A673 (cell line): ENCODE measurements around the gene MEGF8. TPM values are rescaled to one million over a fixed set of nuclear protein-coding genes. Genes with fewer than 3 reads are reported as not detected.

ENCODE experiments used
- BruUV-seq: library from RNA; stranded (reverse); fragments of 400-500 nt; replicated peaks from 2 replicates; lab custom pipeline; 2021; lab: Mats Ljungman, UMichigan
- CTCF ChIA-PET: fragments of 300-600 bp; sonication (Branson Sonifier 250); formaldehyde crosslinking; loops from one replicate; lab custom pipeline; 2022; ENCODE audit warnings: antibody characterized with exemption; lab: Charles Lee
- POLR2A ChIA-PET: fragments of 300-600 bp; sonication (Branson Sonifier 250); formaldehyde crosslinking; loops from one replicate; lab custom pipeline; 2022; ENCODE audit warnings: antibody characterized with exemption; ENCODE audit not compliant: low non-redundant PET; lab: Charles Lee
- DNase-seq: peaks from one replicate; pipeline ENCODE4 v3.0.0-alpha.2; 2015; ENCODE audit warnings: low spot score
- H3K27ac ChIP-seq: fragments of 200-600 bp; sonication (generic); 2 replicates; pipeline ENCODE4 v1.5.1; 2016; ENCODE audit warnings: mixed run types, low read depth, mild to moderate bottlenecking, mixed read lengths, antibody characterized with exemption, low read length; ENCODE audit not compliant: poor library complexity, severe bottlenecking
- H3K27me3 ChIP-seq: fragments of 200-600 bp; sonication (generic); replicated peaks from 2 replicates; pipeline ENCODE4 v1.6.1; 2017; ENCODE audit warnings: mixed run types, low read depth, mild to moderate bottlenecking, mixed read lengths, antibody characterized with exemption, low read length; ENCODE audit not compliant: insufficient read depth, poor library complexity
- H3K36me3 ChIP-seq: fragments of 200-600 bp; sonication (generic); 2 replicates; pipeline ENCODE4 v1.6.1; 2016; ENCODE audit warnings: mixed run types, mild to moderate bottlenecking, mixed read lengths, antibody characterized with exemption, low read length; ENCODE audit not compliant: insufficient read depth, poor library complexity, severe bottlenecking
- H3K4me1 ChIP-seq: fragments of 200-600 bp; sonication (generic); 2 replicates; pipeline ENCODE4 v1.6.1; 2017; ENCODE audit warnings: mixed run types, mild to moderate bottlenecking, mixed read lengths, antibody characterized with exemption, low read length; ENCODE audit not compliant: insufficient read depth, poor library complexity, severe bottlenecking
- H3K4me3 ChIP-seq: fragments of 200-600 bp; sonication (generic); 2 replicates; pipeline ENCODE4 v1.5.1; 2016; ENCODE audit warnings: low read depth, mixed run types, mild to moderate bottlenecking, mixed read lengths, low read length; ENCODE audit not compliant: poor library complexity, severe bottlenecking
- H3K9me3 ChIP-seq: fragments of 200-600 bp; sonication (generic); 2 replicates; pipeline ENCODE4 v1.6.1; 2016; ENCODE audit warnings: mixed run types, low read depth, mild to moderate bottlenecking, mixed read lengths, antibody characterized with exemption, low read length; ENCODE audit not compliant: poor library complexity, severe bottlenecking
- CTCF ChIP-seq: fragments of 300-800, 200-600 bp; sonication (generic); conservative IDR thresholded peaks from 2 replicates; pipeline ENCODE4 v1.5.1; 2017; ENCODE audit warnings: low read depth, mild to moderate bottlenecking, antibody characterized with exemption, low read length, moderate library complexity, mixed read lengths
- EZH2 ChIP-seq: fragments of 200-600 bp; sonication (generic); IDR thresholded peaks from 2 replicates; pipeline ENCODE4 v1.6.1; 2017; ENCODE audit warnings: borderline replicate concordance, low read depth, mild to moderate bottlenecking, mixed read lengths, antibody characterized with exemption, low read length; ENCODE audit not compliant: poor library complexity, severe bottlenecking
- intact Hi-C: fragments of 100-400 bp; cut with micrococcal nuclease; formaldehyde crosslinking; loops from one replicate; pipeline ENCODE4 v1.10.0; 2022; ENCODE audit not compliant: unreplicated experiment
- total RNA-seq: library from RNA; stranded (reverse); gene quantifications from 2 replicates; pipeline ENCODE4 v1.2.3, GENCODE V29; 2021

MEGF8 gene
- total RNA-seq, 1 experiment from 2014 or later, result 28.5 TPM

- TF ChIP-seq EZH2, result no peak
- no peak for TF ChIP-seq CTCF
- no TSS peak for BruUV-seq
- H3K4me3 ChIP-seq, result no peak overlapping the region
- intact Hi-C loops, result no loop called here
- peaks cover 8% of the 10 kb centered on the region for H3K36me3 ChIP-seq
- H3K27ac ChIP-seq, result no peak overlapping the region
- H3K27me3 ChIP-seq, result no peaks in the 10 kb centered on the region
- ChIA-PET POLR2A (no interaction called here), CTCF (interaction anchor here (0.6 kb wide), 1 partner anchor 116 kb away, joined by 6 read pairs; no protein-coding TSS in a partner anchor)
- H3K4me1 ChIP-seq, result peaks cover 15% of the 10 kb centered on the region
- H3K9me3 ChIP-seq, result no peaks in the 10 kb centered on the region
- DNase-seq, result no peak
Observed at GRCh38 chr19:42303876-42304275, 21.6 kb upstream of the MEGF8 start.

- no peaks in the 10 kb centered on the region for H3K36me3 ChIP-seq
- no peak overlapping the region for H3K27ac ChIP-seq
- peaks cover 9% of the 10 kb centered on the region for H3K4me1 ChIP-seq
- ChIA-PET CTCF (no interaction called here), POLR2A (no interaction called here)
- H3K27me3 ChIP-seq, result no peaks in the 10 kb centered on the region
- no peaks in the 10 kb centered on the region for H3K9me3 ChIP-seq
- TF ChIP-seq CTCF (no peak), EZH2 (no peak)
- no TSS peak for BruUV-seq
- no peak overlapping the region for H3K4me3 ChIP-seq
- no peak for DNase-seq
- intact Hi-C loops, result no loop called here
Observed at GRCh38 chr19:42306646-42307045, 18.8 kb upstream of the MEGF8 start.

- Histone ChIP-seq H3K4me1 (no peaks in the 10 kb centered on the region), H3K36me3 (no peaks in the 10 kb centered on the region), H3K27ac (no peak overlapping the region), H3K9me3 (no peaks in the 10 kb centered on the region), H3K27me3 (no peaks in the 10 kb centered on the region), H3K4me3 (no peak overlapping the region)
- ChIA-PET CTCF (interaction anchor here (0.6 kb wide), 1 partner anchor 59 kb away, joined by 3 read pairs; no protein-coding TSS in a partner anchor), POLR2A (no interaction called here)
- intact Hi-C loops, result no loop called here
- no TSS peak for BruUV-seq
- DNase-seq, result no peak
- TF ChIP-seq CTCF (no peak), EZH2 (no peak)
Observed at GRCh38 chr19:42309686-42310085, 15.7 kb upstream of the MEGF8 start.
